ENCODE results near the gene EMILIN3.
"Not testable (repeated sequence)": the region's sequence is repeated elsewhere in the genome, so short reads cannot be mapped to it uniquely, and the experiment has no call there.

The EMILIN3 gene

DNA sequence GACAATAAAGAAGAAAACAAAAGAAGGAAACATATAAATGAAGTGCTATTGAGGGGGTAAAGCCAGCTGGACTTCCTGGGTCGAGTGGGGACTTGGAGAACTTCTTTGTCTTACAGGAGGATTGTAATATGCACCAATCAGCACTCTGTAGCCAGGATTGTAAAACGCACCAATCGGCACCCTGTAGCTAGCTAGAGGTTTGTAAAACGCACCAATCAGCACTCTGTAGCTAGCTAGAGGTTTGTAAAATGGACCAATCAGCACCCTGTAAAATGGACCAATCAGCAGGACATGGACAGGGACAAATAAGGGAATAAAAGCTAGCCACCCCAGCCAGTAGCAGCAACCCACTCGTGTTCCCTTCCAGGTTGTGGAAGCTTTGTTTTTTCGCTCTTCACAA lies 54.6 kb downstream of the EMILIN3 start:
- DNase-seq = not testable (repeated sequence)

Measured in activated T-cell treated with anti-CD3 and anti-CD28 coated beads for 4 hours (primary cell).